HTR-8/SVneo (cell line): ENCODE data around the gene EIF2B1.

Experiments
- DNase-seq: peaks from one replicate; pipeline ENCODE4 v3.0.0; 2011; ENCODE audit warnings: low spot score, mixed read lengths; ENCODE audit not compliant: insufficient read length
- FAIRE-seq: peaks from 2 replicates; lab custom pipeline; 2011; peaks lifted over from hg19 to GRCh38; lab: Jason Lieb, UNC

Gene EIF2B1

DNA sequence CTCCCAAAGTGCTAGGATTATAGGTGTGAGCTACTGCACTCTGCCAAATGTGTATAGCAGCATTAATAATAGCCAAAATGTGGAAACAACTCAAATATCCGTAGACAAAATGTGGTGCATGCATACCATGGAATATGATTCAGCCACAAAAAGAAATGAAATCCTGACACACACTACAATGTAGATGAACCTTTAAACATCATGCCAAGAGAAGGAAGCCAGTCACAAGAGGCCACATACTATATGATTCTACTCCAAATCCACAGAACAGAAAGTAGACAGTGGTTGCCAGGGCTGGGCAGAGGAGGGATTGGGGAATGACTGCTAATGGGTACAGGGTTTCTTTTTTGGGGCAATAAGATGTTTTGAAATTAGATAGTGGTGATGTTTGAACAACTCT, 56.9 kb downstream of the EIF2B1 start:
- DNase-seq (no peak), FAIRE-seq (no peak)

DNA sequence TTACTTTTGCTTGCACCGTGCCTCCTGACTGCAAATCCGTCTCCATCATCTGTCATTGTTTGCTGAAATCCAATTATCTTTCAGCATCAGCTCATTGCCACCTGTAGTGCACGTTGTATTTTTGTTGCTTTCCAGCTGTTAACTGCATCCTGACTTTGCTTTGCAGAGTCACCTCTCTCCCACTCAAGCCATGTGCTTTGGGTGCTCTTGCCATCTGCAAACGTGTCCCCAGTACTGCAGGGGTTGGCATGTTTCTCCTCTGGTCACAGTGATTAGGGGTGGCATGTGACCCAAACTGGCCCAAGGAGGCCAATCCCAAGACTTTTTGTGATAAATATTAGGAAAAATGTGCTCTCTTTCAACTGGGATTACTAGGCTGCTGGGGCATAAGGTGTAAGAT, 59.6 kb downstream of the EIF2B1 start:
- DNase-seq (no peak), FAIRE-seq (no peak)

DNA sequence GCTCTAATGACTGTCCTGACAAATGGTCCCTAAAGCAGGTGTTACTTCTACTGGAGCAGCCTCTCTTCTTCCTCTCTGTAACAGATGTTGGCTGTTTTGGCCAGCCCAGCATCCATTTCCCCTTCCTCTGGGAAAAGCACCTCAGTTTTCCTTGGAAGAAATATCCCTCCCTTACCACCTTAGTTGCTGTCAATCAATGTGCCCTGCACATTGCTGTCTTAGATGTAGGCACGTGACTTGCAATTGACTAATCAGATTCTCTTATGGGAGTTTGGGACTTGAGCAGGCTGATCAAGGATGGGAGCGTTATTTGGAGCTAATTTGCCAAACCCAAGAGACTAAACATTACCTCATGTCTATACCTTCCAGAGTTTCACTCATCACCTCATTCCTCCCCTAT, 61.1 kb downstream of the EIF2B1 start:
- DNase-seq: no peak
- FAIRE-seq: no peak

DNA sequence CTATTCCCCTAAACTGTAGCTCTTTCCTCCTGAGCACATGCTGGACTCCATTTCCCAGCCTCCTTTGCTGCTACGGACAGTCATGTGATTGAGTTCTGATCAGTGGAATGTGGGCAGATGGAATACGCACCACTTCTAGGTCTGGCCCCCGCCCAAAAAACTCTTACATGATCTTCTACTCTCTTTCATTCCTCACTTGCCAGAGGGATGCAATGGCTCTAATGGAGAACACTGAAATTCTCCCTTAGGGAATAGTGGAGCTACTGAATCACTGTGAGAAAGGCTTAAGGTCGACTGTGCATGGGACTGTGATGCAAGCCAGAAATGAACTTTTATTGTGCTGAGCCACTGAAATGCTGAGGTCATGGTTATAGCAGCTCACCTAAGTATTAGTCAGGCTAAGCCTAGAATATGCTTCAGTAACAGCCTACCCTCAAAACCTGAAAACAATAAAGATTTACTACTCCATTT, 62.1 kb downstream of the EIF2B1 start:
- FAIRE-seq: peak; percentile 31
- DNase-seq: no peak
